Pulmonary artery endothelial cell (primary cell): ENCODE measurements around the gene KIAA1191. TPM values are rescaled to one million over a fixed set of nuclear protein-coding genes. Genes with fewer than 3 reads are reported as not detected.

Experiments used
- DNase-seq: peaks from one replicate; pipeline ENCODE4 v3.0.0-alpha.2; 2011; ENCODE audit warnings: low read depth, low spot score
- total RNA-seq: library from RNA; depleted of rRNA; stranded (reverse); fragments of >200 nt; gene quantifications from 2 replicates; pipeline ENCODE4 v1.2.3, GENCODE V29; 2014

KIAA1191 gene
- total RNA-seq, 1 donor from 2014 or later, result 110 TPM

- no peak for DNase-seq
These were observed 27.9 kb upstream of the KIAA1191 start for GRCh38 chr5:176389135-176390123.

GRCh38 chr5:176388444-176389134 is 27.0 kb upstream of the KIAA1191 start, which contains the start of the genes HIGD2A and NOP16:
Gene HIGD2A (plus strand): TSS chr5:176388751. CDS start chr5:176388820, 69 bp downstream.
Gene NOP16 (minus strand): TSS chr5:176388598. CDS start chr5:176388539, 59 bp downstream.
- peak; percentile 95 for DNase-seq

GRCh38 chr5:176388003-176388443 is 26.5 kb upstream of the KIAA1191 start:
- no peak for DNase-seq

GRCh38 chr5:176387384-176387925 is 25.9 kb upstream of the KIAA1191 start:
- no peak for DNase-seq

- DNase-seq, result no peak
These were observed 24.9 kb upstream of the KIAA1191 start for GRCh38 chr5:176386491-176386890.

- no peak for DNase-seq
These were observed 23.4 kb upstream of the KIAA1191 start for GRCh38 chr5:176384991-176385390.

- no peak for DNase-seq
These were observed 22.9 kb upstream of the KIAA1191 start for GRCh38 chr5:176384366-176384930.

- DNase-seq, result no peak
These were observed 22.4 kb upstream of the KIAA1191 start for GRCh38 chr5:176383961-176384360.

GRCh38 chr5:176383248-176383905 is 21.8 kb upstream of the KIAA1191 start:
- DNase-seq, result no peak

GRCh38 chr5:176382721-176383120 is 21.2 kb upstream of the KIAA1191 start:
- no peak for DNase-seq

GRCh38 chr5:176381979-176382378 is 20.4 kb upstream of the KIAA1191 start:
- DNase-seq, result no peak

- DNase-seq, result no peak
These were observed 19.9 kb upstream of the KIAA1191 start for GRCh38 chr5:176381423-176381822.

- DNase-seq, result no peak
These were observed 18.3 kb upstream of the KIAA1191 start for GRCh38 chr5:176379881-176380280.

GRCh38 chr5:176373100-176373818 is 11.7 kb upstream of the KIAA1191 start:
- no peak for DNase-seq

- DNase-seq, result no peak
These were observed 10.3 kb upstream of the KIAA1191 start for GRCh38 chr5:176371621-176372539.

- no peak for DNase-seq
These were observed 8.6 kb upstream of the KIAA1191 start for GRCh38 chr5:176369934-176370711.

- DNase-seq, result no peak
These were observed 7.2 kb upstream of the KIAA1191 start for GRCh38 chr5:176368726-176369125.

- DNase-seq, result no peak
These were observed 4.8 kb upstream of the KIAA1191 start for GRCh38 chr5:176366232-176366894.
